ENCODE measurements around the gene MED17.

- TF ChIP-seq, protein P1, sequence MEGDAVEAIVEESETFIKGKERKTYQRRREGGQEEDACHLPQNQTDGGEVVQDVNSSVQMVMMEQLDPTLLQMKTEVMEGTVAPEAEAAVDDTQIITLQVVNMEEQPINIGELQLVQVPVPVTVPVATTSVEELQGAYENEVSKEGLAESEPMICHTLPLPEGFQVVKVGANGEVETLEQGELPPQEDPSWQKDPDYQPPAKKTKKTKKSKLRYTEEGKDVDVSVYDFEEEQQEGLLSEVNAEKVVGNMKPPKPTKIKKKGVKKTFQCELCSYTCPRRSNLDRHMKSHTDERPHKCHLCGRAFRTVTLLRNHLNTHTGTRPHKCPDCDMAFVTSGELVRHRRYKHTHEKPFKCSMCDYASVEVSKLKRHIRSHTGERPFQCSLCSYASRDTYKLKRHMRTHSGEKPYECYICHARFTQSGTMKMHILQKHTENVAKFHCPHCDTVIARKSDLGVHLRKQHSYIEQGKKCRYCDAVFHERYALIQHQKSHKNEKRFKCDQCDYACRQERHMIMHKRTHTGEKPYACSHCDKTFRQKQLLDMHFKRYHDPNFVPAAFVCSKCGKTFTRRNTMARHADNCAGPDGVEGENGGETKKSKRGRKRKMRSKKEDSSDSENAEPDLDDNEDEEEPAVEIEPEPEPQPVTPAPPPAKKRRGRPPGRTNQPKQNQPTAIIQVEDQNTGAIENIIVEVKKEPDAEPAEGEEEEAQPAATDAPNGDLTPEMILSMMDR (IDR thresholded peaks at IDR 0.05), result no peak
- TF ChIP-seq POLR2A (IDR thresholded peaks at IDR 0.05), result no peak
Measured at GRCh38 chr11:93832780-93833179, 48.7 kb downstream of the MED17 start.

All from right lobe of liver (tissue), 4 donors.